Endothelial cell of umbilical vein (primary cell): ENCODE results near the gene SDC3. TPM values are rescaled to one million over a fixed set of nuclear protein-coding genes. Genes with fewer than 3 reads are reported as not detected.

Experiments used
- BruUV-seq: library from RNA; stranded (reverse); fragments of 400-500 nt; replicated peaks from 2 replicates; lab custom pipeline; 2021; lab: Mats Ljungman, UMichigan
- CTCF ChIA-PET: fragments of 300-600, 350-600 bp; sonication (Branson Sonifier 250); formaldehyde crosslinking; loops from one replicate; lab custom pipeline; 2021; ENCODE audit warnings: antibody characterized with exemption, inconsistent platforms; lab: Charles Lee
- POLR2A ChIA-PET: fragments of 300-600, 350-600 bp; sonication (Branson Sonifier 250); formaldehyde crosslinking; loops from one replicate; lab custom pipeline; 2021; ENCODE audit warnings: antibody characterized with exemption, inconsistent platforms; lab: Charles Lee
- DNase-seq: peaks from one replicate; pipeline ENCODE4 v3.0.0-alpha.2; 2011; ENCODE audit warnings: low read depth, low spot score
- FAIRE-seq: peaks from 2 replicates; lab custom pipeline; 2011; peaks lifted over from hg19 to GRCh38; lab: Jason Lieb, UNC
- H2AFZ ChIP-seq: 2 replicates; pipeline ENCODE4 v1.6.0; 2012; ENCODE audit warnings: low read depth, low read length, control low read depth, inconsistent platforms
- H3K27ac ChIP-seq: 2 replicates; pipeline ENCODE4 v1.5.1; 2011; ENCODE audit warnings: low read depth, mild to moderate bottlenecking, control low read depth, low read length, moderate library complexity; ENCODE audit not compliant: insufficient read depth
- H3K27me3 ChIP-seq, 2 experiments: 2 replicates each; pipeline versions ENCODE4 v1.6.0 to v1.6.1; 2011; ENCODE audit warnings: low read length in 2 of 2, mixed read lengths in 1 of 2; ENCODE audit not compliant: control insufficient read depth in 2 of 2, insufficient read depth in 2 of 2
- H3K36me3 ChIP-seq, 2 experiments: 2 replicates in 1 of 2; 3 replicates in 1 of 2; pipeline ENCODE4 v1.5.1; 2011; ENCODE audit warnings: low read length in 2 of 2, mild to moderate bottlenecking in 1 of 2, moderate library complexity in 1 of 2; ENCODE audit not compliant: control insufficient read depth in 2 of 2, insufficient read depth in 2 of 2; ENCODE audit errors: extremely low read depth in 1 of 2
- H3K4me1 ChIP-seq: 3 replicates; pipeline ENCODE4 v1.5.1; 2011; ENCODE audit warnings: mild to moderate bottlenecking, low read length; ENCODE audit not compliant: control insufficient read depth, insufficient read depth; ENCODE audit errors: extremely low read depth
- H3K4me2 ChIP-seq: 2 replicates; pipeline ENCODE4 v1.6.1; 2011; ENCODE audit warnings: low read length, control low read depth, mixed read lengths; ENCODE audit not compliant: insufficient read depth
- H3K4me3 ChIP-seq, 3 experiments: fragments of 200-600 bp in 1 of 3; sonication (generic), shearing (Covaris generic) in 1 of 3; replicated peaks in 1 of 3; 2 replicates each; pipeline ENCODE4 v1.5.1; 2011 to 2016; ENCODE audit warnings: control low read depth in 3 of 3, low read length in 3 of 3, mild to moderate bottlenecking in 2 of 3, inconsistent platforms in 1 of 3, low read depth in 1 of 3, moderate library complexity in 1 of 3; ENCODE audit not compliant: insufficient read depth in 1 of 3
- H3K79me2 ChIP-seq: 2 replicates; pipeline ENCODE4 v1.6.0; 2012; ENCODE audit warnings: low read length, inconsistent platforms; ENCODE audit not compliant: control insufficient read depth, insufficient read depth
- H3K9ac ChIP-seq: replicated peaks from 2 replicates; pipeline ENCODE3; 2011; ENCODE audit warnings: low read length, control low read depth; ENCODE audit not compliant: insufficient read depth; ENCODE audit errors: extremely low read depth
- H3K9me1 ChIP-seq: replicated peaks from 3 replicates; pipeline ENCODE4 v1.6.0; 2011; ENCODE audit warnings: mild to moderate bottlenecking, low read length; ENCODE audit not compliant: control insufficient read depth, insufficient read depth; ENCODE audit errors: extremely low read depth
- H3K9me3 ChIP-seq: replicated peaks from 2 replicates; pipeline ENCODE4 v1.5.1; 2012; ENCODE audit warnings: low read length, inconsistent platforms; ENCODE audit not compliant: control insufficient read depth, insufficient read depth
- H4K20me1 ChIP-seq: replicated peaks from 2 replicates; pipeline ENCODE3; 2011; ENCODE audit warnings: mild to moderate bottlenecking, low read length; ENCODE audit not compliant: control insufficient read depth, insufficient read depth; ENCODE audit errors: extremely low read depth
- EZH2 ChIP-seq: IDR thresholded peaks from 2 replicates; pipeline ENCODE4 v1.6.1; 2012; ENCODE audit warnings: borderline replicate concordance, low read depth, mild to moderate bottlenecking, moderate library complexity, low read length, inconsistent platforms; ENCODE audit not compliant: severe bottlenecking
- FOS ChIP-seq: IDR thresholded peaks from 2 replicates; pipeline ENCODE4 v1.6.1; 2011; ENCODE audit warnings: mild to moderate bottlenecking, low read length, moderate library complexity, borderline replicate concordance; ENCODE audit not compliant: insufficient read depth
- GATA2 ChIP-seq: IDR thresholded peaks from 2 replicates; pipeline ENCODE4 v1.7.0; 2011; ENCODE audit warnings: low read depth, mild to moderate bottlenecking, moderate library complexity, mixed read lengths, low read length; ENCODE audit not compliant: insufficient read length, insufficient read depth
- JUN ChIP-seq: IDR thresholded peaks from 2 replicates; pipeline ENCODE4 v1.6.1; 2011; ENCODE audit warnings: borderline replicate concordance, low read depth; ENCODE audit not compliant: insufficient read length, insufficient read depth
- MYC ChIP-seq: IDR thresholded peaks from one replicate; pipeline ENCODE4 v1.6.1; 2011; ENCODE audit warnings: mild to moderate bottlenecking, low read depth, low read length
- POLR2A ChIP-seq: IDR thresholded peaks from 2 replicates; pipeline ENCODE4 v1.6.1; 2012; ENCODE audit warnings: low read depth, mild to moderate bottlenecking, control low read depth, low read length
- POLR2AphosphoS5 ChIP-seq: IDR thresholded peaks from 2 replicates; pipeline ENCODE4 v1.6.1; 2012; ENCODE audit warnings: low read depth, mild to moderate bottlenecking, control low read depth, low read length, moderate library complexity; ENCODE audit not compliant: insufficient read depth
- dilution Hi-C: fragments of 300-500 bp; cut with MboI; formaldehyde crosslinking; loops from one replicate; pipeline ENCODE4 v1.15.0; 2019; ENCODE audit warnings: low sequenced_read_pairs; ENCODE audit not compliant: extremely low pct_ligation_motif_present
- intact Hi-C: fragments of 100-400 bp; cut with micrococcal nuclease; formaldehyde crosslinking; loops from one replicate; pipeline ENCODE4 v1.10.0; 2022
- polyA plus RNA-seq, 4 experiments: library from polyadenylated mRNA; depleted of rRNA in 3 of 4; stranded (reverse) in 3 of 4; unstranded in 1 of 4; fragments of >200 nt; gene quantifications; 2 replicates each; pipeline versions ENCODE4 v1.2.1 to v1.2.3, GENCODE V29; 2011 to 2012; ENCODE audit warnings: missing spikeins in 1 of 4
- total RNA-seq: library from RNA; stranded (reverse); gene quantifications from 2 replicates; pipeline ENCODE4 v1.2.3, GENCODE V29; 2021
- TF ChIP-seq, protein P1 (sequence below), 2 donors: IDR thresholded peaks; 1 replicate in 1 of 2; 2 replicates in 1 of 2; pipeline ENCODE4 v1.5.1; 2011; ENCODE audit warnings: low read length in 2 of 2, mild to moderate bottlenecking in 2 of 2, moderate library complexity in 2 of 2, control low read depth in 1 of 2, inconsistent platforms in 1 of 2, low read depth in 1 of 2; ENCODE audit not compliant: insufficient read depth in 1 of 2; ENCODE audit errors: extremely low read depth in 1 of 2
- TF ChIP-seq, protein P2 (sequence below): IDR thresholded peaks from 2 replicates; pipeline ENCODE4 v1.6.1; 2011; ENCODE audit not compliant: insufficient read depth, insufficient read length

The SDC3 gene
- total and polyA plus RNA-seq, 2 donors (not counting 3 experiments of a cell fraction or from before 2014, with no cell fraction given): 7.1 to 25.9 TPM

DNA sequence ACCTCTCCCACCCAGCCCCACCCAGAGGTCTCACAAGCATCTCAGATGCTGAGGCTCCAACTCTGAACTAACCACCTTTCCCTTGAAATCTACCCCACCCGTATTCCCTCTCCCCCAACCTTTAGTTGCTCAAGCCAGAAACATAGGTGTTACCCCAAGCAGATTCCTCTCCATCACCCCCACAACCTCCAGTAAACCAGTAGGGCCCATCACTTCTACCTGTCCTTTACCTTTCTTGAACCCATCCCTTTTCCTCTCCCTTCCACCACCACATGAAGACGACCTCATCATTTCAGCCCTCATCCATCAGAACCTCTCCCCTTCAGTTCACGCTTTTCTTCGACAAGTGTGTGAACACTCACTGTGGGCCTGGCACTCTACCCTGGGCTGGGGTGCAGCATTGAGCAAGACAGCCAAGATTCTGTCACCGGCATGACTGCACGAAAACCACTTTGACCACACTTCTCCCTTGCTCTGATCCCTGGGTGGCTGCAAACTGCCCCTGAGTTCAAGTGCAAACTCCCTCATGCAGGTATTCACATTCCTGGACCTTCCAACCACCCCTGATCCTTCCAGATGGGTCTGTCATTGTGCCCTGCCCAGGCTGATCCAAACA, 85.5 kb downstream of the SDC3 start:
- no peak for DNase-seq
- POLR2A ChIA-PET: interaction anchor here (0.8 to 2.8 kb wide), 3 partner anchors 18 to 24 kb away, joined by 3 to 15 read pairs (median 9); no protein-coding TSS in a partner anchor
- TF ChIP-seq, protein P1, sequence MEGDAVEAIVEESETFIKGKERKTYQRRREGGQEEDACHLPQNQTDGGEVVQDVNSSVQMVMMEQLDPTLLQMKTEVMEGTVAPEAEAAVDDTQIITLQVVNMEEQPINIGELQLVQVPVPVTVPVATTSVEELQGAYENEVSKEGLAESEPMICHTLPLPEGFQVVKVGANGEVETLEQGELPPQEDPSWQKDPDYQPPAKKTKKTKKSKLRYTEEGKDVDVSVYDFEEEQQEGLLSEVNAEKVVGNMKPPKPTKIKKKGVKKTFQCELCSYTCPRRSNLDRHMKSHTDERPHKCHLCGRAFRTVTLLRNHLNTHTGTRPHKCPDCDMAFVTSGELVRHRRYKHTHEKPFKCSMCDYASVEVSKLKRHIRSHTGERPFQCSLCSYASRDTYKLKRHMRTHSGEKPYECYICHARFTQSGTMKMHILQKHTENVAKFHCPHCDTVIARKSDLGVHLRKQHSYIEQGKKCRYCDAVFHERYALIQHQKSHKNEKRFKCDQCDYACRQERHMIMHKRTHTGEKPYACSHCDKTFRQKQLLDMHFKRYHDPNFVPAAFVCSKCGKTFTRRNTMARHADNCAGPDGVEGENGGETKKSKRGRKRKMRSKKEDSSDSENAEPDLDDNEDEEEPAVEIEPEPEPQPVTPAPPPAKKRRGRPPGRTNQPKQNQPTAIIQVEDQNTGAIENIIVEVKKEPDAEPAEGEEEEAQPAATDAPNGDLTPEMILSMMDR (IDR thresholded peaks at IDR 0.05; ENCODE audit: extremely low read depth in 1 of 2, insufficient read depth in 1 of 2, low read depth in 1 of 2, low read length in 2 of 2): no peak
- no peak for TF ChIP-seq POLR2AphosphoS5
- TF ChIP-seq, protein P2, sequence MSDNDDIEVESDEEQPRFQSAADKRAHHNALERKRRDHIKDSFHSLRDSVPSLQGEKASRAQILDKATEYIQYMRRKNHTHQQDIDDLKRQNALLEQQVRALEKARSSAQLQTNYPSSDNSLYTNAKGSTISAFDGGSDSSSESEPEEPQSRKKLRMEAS: no peak
- no peak for TF ChIP-seq JUN
- TF ChIP-seq EZH2: no peak
- TF ChIP-seq GATA2: no peak
- TF ChIP-seq FOS: no peak
- TF ChIP-seq POLR2A: no peak
- TF ChIP-seq MYC: no peak
- Histone ChIP-seq H3K4me3 (no peak overlapping the region), H3K36me3 (no peaks in the 10 kb centered on the region), H3K9ac (no peak overlapping the region), H3K27ac (no peak overlapping the region), H3K79me2 (no peaks in the 10 kb centered on the region), H4K20me1 (no peaks in the 10 kb centered on the region), H3K4me2 (no peak overlapping the region), H2AFZ (no peak overlapping the region), H3K4me1 (peaks cover 10% of the 10 kb centered on the region), H3K27me3 (peaks cover 16 to 25% of the 10 kb centered on the region in 2 experiments), H3K9me3 (no peaks in the 10 kb centered on the region), H3K9me1 (no peaks in the 10 kb centered on the region)
- dilution Hi-C loops (loop anchor here (25.0 kb wide), 1 partner anchor 89 kb away; the partner anchor contains the start of gene SDC3), intact Hi-C loops (no loop called here)
- CTCF ChIA-PET: interaction anchor here (1.2 to 4.3 kb wide), 7 partner anchors 13 to 88 kb away, joined by 3 to 47 read pairs (median 6); no protein-coding TSS in a partner anchor
- FAIRE-seq: no peak
- BruUV-seq: no TSS peak
